HG02884 (cell line): Measurements from ENCODE around the gene RNF150.

Experiments
- ATAC-seq: cut with Tn5 transposase; IDR thresholded peaks from one replicate; pipeline ENCODE4 v1.9.1; 2021; ENCODE audit warnings: mild to moderate bottlenecking, moderate library complexity; ENCODE audit not compliant: unreplicated experiment

Gene RNF150

GRCh38 chr4:140930011-140930410, 203.3 kb downstream of the RNF150 start:
- no peak for ATAC-seq

DNA sequence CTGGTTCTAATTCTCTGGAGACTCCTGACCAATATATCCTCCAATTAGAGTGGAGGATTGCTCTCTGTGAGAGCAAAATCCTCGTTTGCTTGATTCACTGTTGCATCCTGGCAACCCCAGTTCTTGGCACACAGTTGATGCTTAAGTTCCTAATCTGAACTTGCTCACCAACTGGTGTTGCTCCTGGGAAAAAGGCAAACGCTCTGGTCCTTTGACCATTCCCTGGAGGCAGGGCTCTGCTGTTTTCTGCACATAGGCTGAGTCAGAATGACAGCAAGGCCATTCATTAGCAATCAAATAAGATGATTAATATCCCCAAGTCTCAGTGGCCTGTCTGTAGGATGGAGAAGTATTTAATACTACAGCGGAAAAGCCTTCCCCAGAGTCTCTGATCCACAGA, 204.4 kb downstream of the RNF150 start:
- ATAC-seq, result no peak

DNA sequence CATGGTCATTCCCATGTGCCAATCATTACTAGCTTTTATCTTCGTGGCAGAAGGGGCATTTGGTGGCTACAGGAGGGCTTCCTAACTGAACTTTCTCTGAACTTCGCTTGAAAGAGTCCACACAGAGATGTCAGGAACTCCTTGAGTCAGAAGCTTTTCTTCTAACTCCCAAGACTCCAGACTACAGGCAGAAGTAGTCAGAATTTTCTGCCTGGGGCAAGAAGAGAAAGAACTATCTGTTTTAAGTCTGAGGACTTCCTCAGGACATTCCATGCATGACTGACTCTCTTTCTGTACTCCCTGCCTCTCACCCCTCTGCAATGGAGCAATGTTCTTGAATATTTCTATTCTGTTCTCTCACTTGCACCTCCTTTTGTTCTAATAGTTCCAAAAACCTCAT, 206.6 kb downstream of the RNF150 start:
- ATAC-seq, result no peak

DNA sequence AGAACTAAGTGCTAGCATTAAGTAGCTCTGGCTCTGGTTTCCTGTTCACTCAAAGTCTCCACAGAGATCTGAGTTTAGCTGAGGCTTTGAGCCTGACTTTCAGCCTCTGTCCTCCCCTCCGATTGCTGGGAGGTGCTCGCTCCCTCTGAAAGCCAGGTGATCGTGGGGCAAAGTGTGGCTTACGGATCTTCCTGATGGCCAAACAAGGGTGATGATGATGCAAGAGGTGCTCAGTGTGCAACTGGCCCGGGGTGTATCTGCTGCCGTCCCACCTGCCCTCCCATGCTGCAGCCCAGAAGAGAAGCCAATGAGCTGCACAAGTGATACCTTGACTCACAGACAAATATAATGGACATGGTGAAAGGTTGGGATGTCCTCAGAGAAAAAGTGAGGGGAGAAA, 207.9 kb downstream of the RNF150 start:
- no peak for ATAC-seq

- no peak for ATAC-seq
These were observed 208.4 kb downstream of the RNF150 start for GRCh38 chr4:140924761-140925392.

GRCh38 chr4:140906993-140907962, 226.0 kb downstream of the RNF150 start:
- no peak for ATAC-seq

GRCh38 chr4:140904904-140905303, 228.4 kb downstream of the RNF150 start:
- ATAC-seq, result no peak

- no peak for ATAC-seq
These were observed 229.5 kb downstream of the RNF150 start for GRCh38 chr4:140903522-140904475.

DNA sequence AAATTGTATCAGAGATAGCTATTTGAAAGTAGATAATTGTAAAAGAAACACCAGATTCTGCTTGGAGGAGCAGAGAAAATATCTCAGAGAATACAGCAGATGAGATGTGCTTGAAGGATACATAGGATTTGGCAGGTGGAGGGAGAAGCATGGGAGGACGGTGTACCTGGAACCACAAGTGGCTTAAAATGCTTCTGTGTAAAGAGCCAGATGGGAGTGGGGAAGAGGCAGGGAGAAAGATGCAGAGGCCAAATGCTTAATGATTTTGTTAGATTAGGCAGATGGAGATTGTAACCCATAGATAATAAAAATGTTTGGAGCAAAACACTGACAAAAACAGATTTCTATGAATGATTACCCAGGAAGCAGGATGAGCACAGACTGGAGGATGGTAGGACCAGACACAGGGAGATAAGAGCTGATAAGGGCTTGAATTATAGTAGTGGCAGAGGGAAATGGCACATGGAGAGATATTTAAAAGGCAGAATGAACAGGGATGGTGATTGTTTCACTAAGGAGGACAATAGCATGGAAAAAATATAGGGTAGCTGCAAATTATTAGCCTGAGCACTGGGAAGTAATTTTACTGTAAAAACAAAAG, 231.4 kb downstream of the RNF150 start:
- ATAC-seq, result no peak

- no peak for ATAC-seq
These were observed 239.3 kb downstream of the RNF150 start for GRCh38 chr4:140893939-140894338.

DNA sequence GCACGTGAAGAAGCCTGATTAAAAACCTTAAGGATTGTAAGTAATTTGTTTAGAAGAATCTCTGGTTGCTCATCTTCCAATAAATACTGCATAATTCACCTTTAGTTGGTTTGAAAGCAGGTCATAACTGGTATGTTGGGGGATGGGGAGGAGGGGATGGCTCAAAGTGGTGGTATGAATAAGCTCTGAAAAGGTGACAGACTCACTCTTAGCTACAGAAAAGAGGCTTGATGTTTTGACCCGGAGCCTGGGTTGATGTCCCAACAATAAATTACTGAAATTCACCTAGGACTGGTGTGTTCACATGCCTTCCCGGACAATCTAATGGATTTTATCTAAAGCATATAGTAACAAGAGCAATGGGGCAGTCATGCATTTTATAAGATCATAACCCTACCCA, 245.2 kb downstream of the RNF150 start:
- no peak for ATAC-seq

DNA sequence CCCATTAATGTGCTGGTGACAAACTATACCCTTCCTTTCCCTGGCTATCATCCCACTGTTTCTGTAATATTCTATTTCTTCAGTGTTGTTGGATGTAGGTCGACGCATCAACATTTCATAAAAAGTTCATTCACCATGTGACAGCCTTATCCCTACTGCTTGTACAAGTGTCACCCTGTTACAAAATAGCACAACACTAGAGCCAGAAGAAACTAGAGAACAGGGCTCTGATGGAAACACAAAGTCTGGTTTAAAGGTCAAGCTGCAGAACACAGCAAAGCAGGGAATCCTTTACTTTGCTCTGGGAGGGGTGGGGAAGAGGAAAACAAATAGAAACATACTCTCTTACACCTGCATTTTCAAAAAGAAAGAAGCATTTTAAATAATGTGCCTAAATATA, 245.8 kb downstream of the RNF150 start:
- no peak for ATAC-seq

GRCh38 chr4:140884431-140885058, 248.7 kb downstream of the RNF150 start:
- ATAC-seq, result peak; percentile 96

- no peak for ATAC-seq
These were observed 255.5 kb downstream of the RNF150 start for GRCh38 chr4:140877781-140878180.

GRCh38 chr4:140876615-140877364, 256.5 kb downstream of the RNF150 start:
- ATAC-seq, result no peak

- no peak for ATAC-seq
These were observed 257.4 kb downstream of the RNF150 start for GRCh38 chr4:140875746-140876452.

- ATAC-seq, result no peak
These were observed 259.2 kb downstream of the RNF150 start for GRCh38 chr4:140874056-140874455.

DNA sequence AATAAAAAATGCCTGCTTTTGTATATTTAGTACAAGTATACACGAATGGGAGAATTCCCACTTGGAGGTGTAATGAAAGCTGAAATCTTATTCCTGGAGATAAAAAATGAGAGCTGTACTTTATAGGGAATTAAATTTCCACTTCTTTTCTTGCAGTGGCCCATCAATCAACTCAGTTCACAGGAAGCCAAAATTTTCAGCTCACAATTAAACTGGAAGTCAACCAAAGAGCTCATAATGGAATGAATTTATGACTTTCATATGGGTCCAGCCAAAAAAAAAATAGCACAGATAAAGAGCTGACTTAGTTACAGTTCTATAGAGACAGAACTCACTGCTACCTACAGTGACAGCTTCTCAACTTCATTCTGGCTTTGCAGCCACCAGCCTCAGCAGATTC, 261.9 kb downstream of the RNF150 start:
- ATAC-seq, result no peak

GRCh38 chr4:140870427-140870826, 262.8 kb downstream of the RNF150 start:
- ATAC-seq, result no peak
